CD4-positive, alpha-beta T cell treated with Interleukin-15 for 4 hours (primary cell): Measurements from ENCODE around the gene CHAF1A.

ENCODE experiments used
- DNase-seq: peaks from one replicate; pipeline ENCODE4 v3.0.0-alpha.2; 2020; ENCODE audit warnings: low spot score

CHAF1A gene

GRCh38 chr19:4367336-4367723, 35.1 kb upstream of the CHAF1A start:
- no peak for DNase-seq

- no peak for DNase-seq
Measured at GRCh38 chr19:4367781-4368127, 34.7 kb upstream of the CHAF1A start.

GRCh38 chr19:4368128-4368820, 34.2 kb upstream of the CHAF1A start:
- DNase-seq, result no peak

- DNase-seq, result peak; percentile 75
Measured at GRCh38 chr19:4369109-4369887, 33.1 kb upstream of the CHAF1A start.

GRCh38 chr19:4369888-4370260, 32.6 kb upstream of the CHAF1A start:
- peak; percentile 76 for DNase-seq

GRCh38 chr19:4370418-4371041, 31.9 kb upstream of the CHAF1A start:
- DNase-seq, result no peak

- no peak for DNase-seq
Measured at GRCh38 chr19:4371247-4372164, 30.9 kb upstream of the CHAF1A start.

GRCh38 chr19:4372165-4373012, 30.1 kb upstream of the CHAF1A start:
- DNase-seq, result no peak

- no peak for DNase-seq
Measured at GRCh38 chr19:4373013-4373367, 29.4 kb upstream of the CHAF1A start.

- no peak for DNase-seq
Measured at GRCh38 chr19:4373601-4374497, 28.6 kb upstream of the CHAF1A start.

GRCh38 chr19:4374498-4375163, 27.8 kb upstream of the CHAF1A start:
- no peak for DNase-seq

GRCh38 chr19:4375164-4376027, 27.0 kb upstream of the CHAF1A start:
- DNase-seq, result no peak

- DNase-seq, result no peak
Measured at GRCh38 chr19:4376028-4376670, 26.3 kb upstream of the CHAF1A start.

GRCh38 chr19:4376671-4376990, 25.8 kb upstream of the CHAF1A start:
- DNase-seq, result no peak

- DNase-seq, result no peak
Measured at GRCh38 chr19:4376991-4377781, 25.3 kb upstream of the CHAF1A start.

- DNase-seq, result no peak
Measured at GRCh38 chr19:4378886-4379285, 23.6 kb upstream of the CHAF1A start.

- DNase-seq, result peak; percentile 30
Measured at GRCh38 chr19:4379383-4380253, 22.8 kb upstream of the CHAF1A start.
